ENCODE results near the gene ENOX1. TPM values are rescaled to one million over a fixed set of nuclear protein-coding genes. Genes with fewer than 3 reads are reported as not detected.
"Not testable (repeated sequence)": the region's sequence is repeated elsewhere in the genome, so short reads cannot be mapped to it uniquely, and the experiment has no call there.

The ENOX1 gene
- total RNA-seq, 2 experiments from 2014 or later: 0.35 to 0.64 TPM

DNA sequence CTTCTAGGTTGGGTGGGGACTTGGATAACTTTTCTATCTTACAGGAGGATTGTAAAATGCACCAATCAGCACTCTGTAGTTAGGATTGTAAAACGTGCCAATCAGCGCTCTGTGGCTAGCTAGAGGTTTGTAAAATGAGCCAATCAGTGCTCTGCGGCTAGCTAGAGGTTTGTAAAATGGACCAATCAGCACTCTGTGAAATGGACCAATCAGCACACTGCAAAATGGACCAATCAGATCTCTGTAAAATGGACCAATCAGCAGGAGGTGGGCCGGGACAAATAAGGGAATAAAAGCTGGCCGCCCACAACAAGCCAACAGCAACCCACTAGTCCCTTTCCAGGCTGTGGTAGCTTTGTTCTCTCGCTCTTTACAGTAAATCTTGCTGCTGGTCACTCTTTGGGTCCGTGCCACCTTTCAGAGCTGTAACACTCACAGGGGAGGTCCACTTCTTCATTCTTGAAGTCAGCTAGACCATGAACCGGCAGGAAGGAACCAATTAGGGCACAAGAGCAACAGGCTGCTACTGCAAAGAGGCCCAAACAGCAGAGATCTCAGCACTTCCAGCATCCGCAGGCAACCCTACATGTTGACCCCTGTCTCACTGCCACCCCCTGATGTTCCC, 606.6 kb downstream of the ENOX1 start:
- no peaks in the 10 kb centered on the region for H3K9me3 Mint-ChIP-seq
- H3K27me3 Mint-ChIP-seq (ENCODE audit: low read depth): no peaks in the 10 kb centered on the region
- H3K36me3 Mint-ChIP-seq (ENCODE audit: low read depth): no peaks in the 10 kb centered on the region
- H3K27ac Mint-ChIP-seq: no peak overlapping the region
- no peak overlapping the region for H3K4me3 Mint-ChIP-seq
- no peaks in the 10 kb centered on the region for H3K4me1 Mint-ChIP-seq (ENCODE audit: low read depth)
- intact Hi-C loops (cut with micrococcal nuclease): no loop called here
- CTCF ChIA-PET: no interaction called here
- DNase-seq: no peak

DNA sequence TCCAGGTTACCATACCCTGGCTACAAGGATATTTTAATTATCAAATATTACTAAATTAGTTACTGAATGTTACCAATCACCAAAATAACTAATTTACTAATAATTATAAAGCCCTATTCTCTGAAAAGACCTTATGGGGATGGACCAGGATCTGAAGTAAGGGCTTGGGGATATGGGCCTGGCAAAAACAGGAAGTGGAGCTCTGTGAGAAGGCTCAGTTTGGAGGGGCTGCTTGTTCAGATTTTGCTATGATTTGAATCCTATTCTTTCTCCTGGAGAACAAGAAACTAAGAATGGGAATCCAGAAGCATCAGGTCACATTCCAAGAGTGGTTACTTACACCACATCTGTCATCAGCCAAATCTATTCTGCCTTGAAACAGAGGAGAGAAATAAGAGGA, 615.3 kb downstream of the ENOX1 start:
- H3K9me3 Mint-ChIP-seq: peaks cover 1% of the 10 kb centered on the region
- CTCF ChIA-PET: no interaction called here
- no peaks in the 10 kb centered on the region for H3K4me1 Mint-ChIP-seq (ENCODE audit: low read depth)
- H3K36me3 Mint-ChIP-seq (ENCODE audit: low read depth): no peaks in the 10 kb centered on the region
- no peak for DNase-seq
- no peak overlapping the region for H3K4me3 Mint-ChIP-seq
- no peak overlapping the region for H3K27ac Mint-ChIP-seq
- intact Hi-C loops (cut with micrococcal nuclease): no loop called here
- H3K27me3 Mint-ChIP-seq (ENCODE audit: low read depth): no peaks in the 10 kb centered on the region

DNA sequence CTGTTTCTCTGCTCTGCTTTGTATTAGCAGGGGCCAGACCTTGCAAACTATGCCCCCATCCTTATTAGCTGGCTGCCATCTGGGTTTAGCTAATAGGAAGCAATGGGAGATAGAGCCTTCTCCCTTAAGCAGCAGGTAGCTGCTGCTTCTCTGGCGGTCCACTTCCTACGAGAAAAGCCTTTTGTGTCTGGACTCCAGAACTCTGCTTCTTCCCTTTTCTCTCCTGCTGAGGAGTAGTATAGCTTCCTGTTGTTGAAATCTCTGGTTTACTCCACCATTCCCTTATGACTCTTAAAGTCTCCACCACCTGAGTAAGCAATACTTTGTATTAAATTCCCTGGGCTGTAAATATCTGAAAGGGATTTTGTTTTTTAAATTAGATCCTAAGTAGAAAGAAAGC, 616.3 kb downstream of the ENOX1 start:
- H3K4me3 Mint-ChIP-seq: no peak overlapping the region
- CTCF ChIA-PET: no interaction called here
- no peak overlapping the region for H3K27ac Mint-ChIP-seq
- intact Hi-C loops (cut with micrococcal nuclease): no loop called here
- H3K4me1 Mint-ChIP-seq (ENCODE audit: low read depth): no peaks in the 10 kb centered on the region
- no peak for DNase-seq
- H3K27me3 Mint-ChIP-seq (ENCODE audit: low read depth): peaks cover 3% of the 10 kb centered on the region
- no peaks in the 10 kb centered on the region for H3K36me3 Mint-ChIP-seq (ENCODE audit: low read depth)
- H3K9me3 Mint-ChIP-seq: peaks cover 6% of the 10 kb centered on the region

DNA sequence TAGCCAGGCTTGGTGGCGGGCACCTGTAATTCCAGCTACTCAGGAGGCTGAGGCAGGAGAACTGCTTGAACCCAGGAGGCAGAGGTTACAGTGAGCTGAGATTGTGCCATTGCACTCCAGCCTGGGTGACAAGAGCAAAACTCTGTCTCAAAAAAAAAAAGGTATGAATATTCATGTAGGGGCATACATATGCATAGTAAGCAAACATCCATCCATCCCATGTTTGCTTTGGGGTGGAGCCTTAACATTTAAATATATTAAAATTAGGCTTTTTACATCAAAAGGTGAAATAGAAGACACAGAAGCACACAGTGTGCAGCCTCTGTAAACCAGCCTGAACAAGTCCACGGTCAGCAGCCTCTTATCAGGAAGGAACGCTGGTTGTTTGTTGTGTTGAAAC, 618.3 kb downstream of the ENOX1 start:
- H3K9me3 Mint-ChIP-seq; intact Hi-C loops (cut with micrococcal nuclease); H3K27ac Mint-ChIP-seq; H3K36me3 Mint-ChIP-seq (ENCODE audit: low read depth); H3K4me3 Mint-ChIP-seq; H3K27me3 Mint-ChIP-seq (ENCODE audit: low read depth); DNase-seq; CTCF ChIA-PET; H3K4me1 Mint-ChIP-seq (ENCODE audit: low read depth): not testable (repeated sequence)

DNA sequence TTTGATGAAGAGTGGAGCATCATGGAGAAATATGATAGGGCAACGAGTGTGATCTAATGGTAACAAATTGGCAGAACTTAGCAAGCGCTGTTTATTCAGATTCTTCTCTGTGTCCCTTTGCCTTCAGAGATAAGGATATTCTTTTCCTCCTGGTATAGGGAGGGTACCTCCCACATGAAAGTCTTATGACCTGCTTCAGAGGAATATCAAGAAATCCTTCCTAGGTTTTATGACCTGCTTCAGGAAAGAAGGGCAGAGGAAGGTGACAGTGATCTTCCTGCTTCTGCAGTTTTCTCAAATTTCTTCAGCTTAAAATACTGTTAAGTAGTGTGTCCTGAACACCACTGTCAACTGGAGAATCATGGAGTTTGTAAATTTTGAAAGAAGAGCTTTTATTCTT, 619.0 kb downstream of the ENOX1 start:
- Mint-ChIP-seq H3K36me3 (ENCODE audit: low read depth) (no peaks in the 10 kb centered on the region), H3K4me1 (ENCODE audit: low read depth) (no peaks in the 10 kb centered on the region), H3K27me3 (ENCODE audit: low read depth) (peaks cover 4% of the 10 kb centered on the region), H3K9me3 (peaks cover 7% of the 10 kb centered on the region), H3K4me3 (no peak overlapping the region), H3K27ac (no peak overlapping the region)
- DNase-seq: no peak
- intact Hi-C loops (cut with micrococcal nuclease): no loop called here
- CTCF ChIA-PET: no interaction called here

DNA sequence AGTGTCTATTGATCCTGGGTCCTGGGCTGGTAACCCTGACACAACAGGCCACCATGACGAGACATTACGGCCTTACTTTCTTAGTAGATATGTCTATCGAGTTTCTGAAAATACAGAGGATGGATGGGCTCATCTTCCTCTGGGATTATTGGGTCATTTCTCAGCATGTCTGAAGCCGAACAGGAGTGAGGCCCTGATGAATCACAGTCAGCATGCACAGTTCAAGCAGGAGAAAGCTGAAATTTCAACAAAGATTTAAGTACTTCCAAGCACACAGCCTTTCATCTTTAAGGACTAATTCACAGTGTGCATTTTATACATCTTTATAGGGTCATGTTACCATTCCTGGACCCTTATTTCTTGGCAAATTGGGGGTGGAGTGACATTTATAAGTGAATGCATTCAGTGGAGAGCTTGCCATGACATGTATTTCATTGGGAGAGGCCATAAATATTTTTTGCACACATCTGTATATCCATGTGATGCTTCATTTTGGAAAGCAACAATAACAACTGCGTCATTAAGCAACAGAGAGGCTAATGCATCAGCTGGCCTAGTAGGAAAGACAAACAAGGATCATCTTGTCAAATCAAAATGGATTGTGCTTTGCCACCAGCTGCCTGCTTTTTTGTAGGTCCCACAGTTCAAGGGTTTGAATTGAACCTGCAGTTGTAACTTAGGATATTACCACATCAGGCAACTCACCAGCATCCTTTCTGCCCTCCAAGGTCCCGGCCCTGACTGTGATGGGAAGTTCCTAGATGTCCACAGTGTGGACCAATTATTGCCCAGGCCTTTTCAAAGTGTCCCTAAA, 619.9 kb downstream of the ENOX1 start:
- intact Hi-C loops (cut with micrococcal nuclease): no loop called here
- Mint-ChIP-seq H3K4me1 (ENCODE audit: low read depth) (no peaks in the 10 kb centered on the region), H3K9me3 (peaks cover 8% of the 10 kb centered on the region), H3K27me3 (ENCODE audit: low read depth) (peaks cover 4% of the 10 kb centered on the region), H3K36me3 (ENCODE audit: low read depth) (no peaks in the 10 kb centered on the region), H3K27ac (no peak overlapping the region), H3K4me3 (no peak overlapping the region)
- DNase-seq: no peak
- CTCF ChIA-PET: no interaction called here

Other genes starting within 250 kb of the ENOX1 start
- 1 to 10 TPM; 2.1 to 2.2 TPM for gene CCDC122, start 92.8 kb upstream of the ENOX1 start, total RNA-seq
- gene LACC1, start 92.9 kb upstream of the ENOX1 start, total RNA-seq: 1 to 10 TPM; 2.3 to 3.1 TPM

All from activated naive CD4-positive, alpha-beta T cell treated with anti-CD3 and anti-CD28 coated beads for 36 hours (primary cell).